ENCODE measurements around the gene AREG. TPM values are rescaled to one million over a fixed set of nuclear protein-coding genes. Genes with fewer than 3 reads are reported as not detected.

Gene AREG
- total RNA-seq, 1 donor from 2014 or later = not detected

- H3K4me3 Mint-ChIP-seq (ENCODE audit: unreplicated experiment) = no peak overlapping the region
- H3K27me3 Mint-ChIP-seq (ENCODE audit: unreplicated experiment) = no peaks in the 10 kb centered on the region
- no peak overlapping the region for H3K27ac Mint-ChIP-seq (ENCODE audit: unreplicated experiment)
- H3K9me3 Mint-ChIP-seq (ENCODE audit: unreplicated experiment) = no peaks in the 10 kb centered on the region
- DNase-seq = no peak
- TF ChIP-seq CTCF (IDR thresholded peaks at IDR 0.05; ENCODE audit: partially characterized antibody, unreplicated experiment) = no peak
- H3K4me1 Mint-ChIP-seq (ENCODE audit: low read depth, unreplicated experiment) = no peaks in the 10 kb centered on the region
- no peaks in the 10 kb centered on the region for H3K36me3 Mint-ChIP-seq (ENCODE audit: unreplicated experiment)
Measured at GRCh38 chr4:74466242-74466641, 21.3 kb downstream of the AREG start.

GRCh38 chr4:74471264-74471663 lies 26.3 kb downstream of the AREG start:
- Mint-ChIP-seq H3K4me1 (ENCODE audit: low read depth, unreplicated experiment) (no peaks in the 10 kb centered on the region), H3K4me3 (ENCODE audit: unreplicated experiment) (no peak overlapping the region), H3K27ac (ENCODE audit: unreplicated experiment) (no peak overlapping the region), H3K27me3 (ENCODE audit: unreplicated experiment) (no peaks in the 10 kb centered on the region), H3K36me3 (ENCODE audit: unreplicated experiment) (no peaks in the 10 kb centered on the region), H3K9me3 (ENCODE audit: unreplicated experiment) (no peaks in the 10 kb centered on the region)
- no peak for DNase-seq
- TF ChIP-seq CTCF (IDR thresholded peaks at IDR 0.05; ENCODE audit: partially characterized antibody, unreplicated experiment) = no peak

- H3K4me3 Mint-ChIP-seq (ENCODE audit: unreplicated experiment) = no peak overlapping the region
- H3K27ac Mint-ChIP-seq (ENCODE audit: unreplicated experiment) = no peak overlapping the region
- no peak for TF ChIP-seq CTCF (IDR thresholded peaks at IDR 0.05; ENCODE audit: partially characterized antibody, unreplicated experiment)
- H3K36me3 Mint-ChIP-seq (ENCODE audit: unreplicated experiment) = no peaks in the 10 kb centered on the region
- no peaks in the 10 kb centered on the region for H3K27me3 Mint-ChIP-seq (ENCODE audit: unreplicated experiment)
- H3K4me1 Mint-ChIP-seq (ENCODE audit: low read depth, unreplicated experiment) = no peaks in the 10 kb centered on the region
- DNase-seq = no peak
- no peaks in the 10 kb centered on the region for H3K9me3 Mint-ChIP-seq (ENCODE audit: unreplicated experiment)
Measured at GRCh38 chr4:74473155-74473811, 28.3 kb downstream of the AREG start.

- H3K4me1 Mint-ChIP-seq (ENCODE audit: low read depth, unreplicated experiment) = no peaks in the 10 kb centered on the region
- DNase-seq = no peak
- H3K36me3 Mint-ChIP-seq (ENCODE audit: unreplicated experiment) = no peaks in the 10 kb centered on the region
- no peak for TF ChIP-seq CTCF (IDR thresholded peaks at IDR 0.05; ENCODE audit: partially characterized antibody, unreplicated experiment)
- H3K27me3 Mint-ChIP-seq (ENCODE audit: unreplicated experiment) = no peaks in the 10 kb centered on the region
- H3K27ac Mint-ChIP-seq (ENCODE audit: unreplicated experiment) = no peak overlapping the region
- no peak overlapping the region for H3K4me3 Mint-ChIP-seq (ENCODE audit: unreplicated experiment)
- H3K9me3 Mint-ChIP-seq (ENCODE audit: unreplicated experiment) = no peaks in the 10 kb centered on the region
Measured at GRCh38 chr4:74474345-74475090, 29.6 kb downstream of the AREG start.

Measured in glutamatergic neuron (in vitro differentiated cells).